BE2C (cell line): ENCODE results near the gene EMC9.

Experiments
- DNase-seq: peaks from one replicate; pipeline ENCODE4 v3.0.0-alpha.2; 2020
- H3K27me3 ChIP-seq: fragments of 250-450 bp; sonication (Bioruptor Pico); 2 replicates; pipeline ENCODE4 v1.5.1; 2020; ENCODE audit warnings: mild to moderate bottlenecking
- H3K36me3 ChIP-seq: fragments of 250-450 bp; sonication (Bioruptor Pico); 2 replicates; pipeline ENCODE4 v1.5.1; 2020; ENCODE audit warnings: mild to moderate bottlenecking
- H3K4me1 ChIP-seq: fragments of 250-450 bp; sonication (Bioruptor Pico); 2 replicates; pipeline ENCODE4 v1.5.1; 2020
- H3K4me3 ChIP-seq: 2 replicates; pipeline ENCODE4 v1.5.1; 2011; ENCODE audit warnings: low read depth, low read length
- H3K9me3 ChIP-seq: fragments of 250-450 bp; sonication (Bioruptor Pico); 2 replicates; pipeline ENCODE4 v1.5.1; 2020
- CTCF ChIP-seq: IDR thresholded peaks from 2 replicates; pipeline ENCODE4 v1.5.1; 2012; ENCODE audit warnings: mild to moderate bottlenecking, low read depth, low read length

EMC9 gene

GRCh38 chr14:24146978-24147760, 5.8 kb upstream of the EMC9 start, which contains the start of gene RNF31:
RNF31 (plus strand) TSS chr14:24147498; CDS start chr14:24147699, 201 bp downstream.
- peak; percentile 98 for DNase-seq
- TF ChIP-seq CTCF = no peak
- Histone ChIP-seq H3K27me3 (no peaks in the 10 kb centered on the region), H3K36me3 (peaks cover 28% of the 10 kb centered on the region), H3K4me1 (no peaks in the 10 kb centered on the region), H3K4me3 (peak within 1 kb of the TSS; percentile 90), H3K9me3 (no peaks in the 10 kb centered on the region)

GRCh38 chr14:24146453-24146977, 5.1 kb upstream of the EMC9 start, which contains the start of gene PSME2:
PSME2 (minus strand) TSS chr14:24146610; CDS start chr14:24146581, 29 bp downstream.
- peak; percentile 99 for DNase-seq
- Histone ChIP-seq H3K27me3 (no peaks in the 10 kb centered on the region), H3K9me3 (no peaks in the 10 kb centered on the region), H3K36me3 (peaks cover 23% of the 10 kb centered on the region), H3K4me1 (no peaks in the 10 kb centered on the region), H3K4me3 (peak within 1 kb of the TSS; percentile 90)
- TF ChIP-seq CTCF = no peak

- Histone ChIP-seq H3K4me1 (no peaks in the 10 kb centered on the region), H3K36me3 (peaks cover 17% of the 10 kb centered on the region), H3K4me3 (peak overlapping the region; percentile 90), H3K9me3 (no peaks in the 10 kb centered on the region), H3K27me3 (no peaks in the 10 kb centered on the region)
- TF ChIP-seq CTCF = no peak
- no peak for DNase-seq
Measured at GRCh38 chr14:24145690-24146452, 4.5 kb upstream of the EMC9 start.

GRCh38 chr14:24145219-24145618, 3.8 kb upstream of the EMC9 start:
- no peaks in the 10 kb centered on the region for H3K27me3 ChIP-seq
- H3K4me3 ChIP-seq = no peak overlapping the region
- DNase-seq = no peak
- no peaks in the 10 kb centered on the region for H3K4me1 ChIP-seq
- no peaks in the 10 kb centered on the region for H3K9me3 ChIP-seq
- peaks cover 10% of the 10 kb centered on the region for H3K36me3 ChIP-seq
- no peak for TF ChIP-seq CTCF

GRCh38 chr14:24144451-24144850, 3.1 kb upstream of the EMC9 start:
- Histone ChIP-seq H3K27me3 (no peaks in the 10 kb centered on the region), H3K4me1 (no peaks in the 10 kb centered on the region), H3K4me3 (no peak overlapping the region), H3K36me3 (peaks cover 4% of the 10 kb centered on the region), H3K9me3 (no peaks in the 10 kb centered on the region)
- no peak for TF ChIP-seq CTCF
- no peak for DNase-seq
